ENCODE data around the gene IL1RAPL2. TPM values are rescaled to one million over a fixed set of nuclear protein-coding genes. Genes with fewer than 3 reads are reported as not detected.
"Not testable (repeated sequence)": the region's sequence is repeated elsewhere in the genome, so short reads cannot be mapped to it uniquely, and the experiment has no call there.

The IL1RAPL2 gene
- total RNA-seq, 1 experiment from 2014 or later: 0.63 TPM

DNA sequence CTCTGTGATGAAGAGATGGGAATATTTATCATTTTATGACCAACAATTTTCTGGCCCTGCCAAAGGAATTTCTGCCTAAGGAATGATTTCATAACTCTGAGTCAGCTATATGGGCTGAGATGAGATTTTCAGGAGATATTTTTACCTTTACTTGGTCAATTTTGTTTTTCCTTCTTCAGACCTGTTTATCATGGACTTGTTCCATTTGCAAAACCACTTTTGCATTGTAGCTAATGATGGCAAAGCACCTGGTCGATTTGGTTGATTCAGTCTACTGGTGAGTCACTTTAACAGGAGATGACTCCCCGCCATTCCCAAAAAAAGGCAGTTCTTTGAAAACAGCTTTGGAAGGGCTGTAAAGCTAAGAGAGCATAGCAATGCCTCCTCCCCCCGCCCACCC lies 601.2 kb downstream of the IL1RAPL2 start:
- peak; percentile 27 for DNase-seq (ENCODE audit: low read depth)

DNA sequence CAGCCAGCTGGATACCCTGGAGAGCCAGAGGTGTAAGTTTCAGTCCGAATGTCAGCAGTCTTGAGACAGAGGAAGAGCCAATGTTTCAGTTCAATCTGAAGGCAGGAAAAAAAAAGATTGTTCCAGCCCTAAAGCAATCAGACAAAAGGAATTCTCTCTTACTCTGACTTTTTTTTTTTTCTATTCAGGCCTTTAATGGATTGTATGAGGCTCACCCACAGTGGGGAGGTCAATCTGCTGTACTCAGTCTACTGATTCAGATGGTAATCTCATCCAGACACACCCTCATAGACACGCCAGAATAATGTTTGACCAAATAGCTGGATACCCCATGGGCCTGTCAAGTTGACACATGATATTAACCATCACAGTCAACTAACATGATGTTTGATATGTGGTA lies 602.6 kb downstream of the IL1RAPL2 start:
- DNase-seq (ENCODE audit: low read depth): no peak

DNA sequence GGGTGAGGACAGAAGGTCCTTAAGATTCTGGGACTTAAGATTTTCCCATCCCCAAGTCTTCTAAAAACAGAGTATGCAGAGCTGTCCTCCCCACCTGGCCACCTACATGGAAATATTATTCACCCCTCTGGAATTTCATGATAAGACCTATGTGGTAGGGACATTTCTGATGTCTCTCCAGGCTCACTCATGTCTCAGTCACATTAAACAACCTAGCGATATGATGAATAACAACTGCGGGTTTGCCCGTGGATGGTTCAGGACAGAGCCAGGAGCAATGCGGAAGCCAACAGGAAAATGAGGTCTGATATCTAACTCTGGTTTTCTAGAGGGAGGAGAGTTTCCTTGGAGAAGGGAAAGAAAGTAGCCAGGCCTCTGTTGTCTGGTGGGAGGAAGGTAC lies 607.1 kb downstream of the IL1RAPL2 start:
- no peak for DNase-seq (ENCODE audit: low read depth)

DNA sequence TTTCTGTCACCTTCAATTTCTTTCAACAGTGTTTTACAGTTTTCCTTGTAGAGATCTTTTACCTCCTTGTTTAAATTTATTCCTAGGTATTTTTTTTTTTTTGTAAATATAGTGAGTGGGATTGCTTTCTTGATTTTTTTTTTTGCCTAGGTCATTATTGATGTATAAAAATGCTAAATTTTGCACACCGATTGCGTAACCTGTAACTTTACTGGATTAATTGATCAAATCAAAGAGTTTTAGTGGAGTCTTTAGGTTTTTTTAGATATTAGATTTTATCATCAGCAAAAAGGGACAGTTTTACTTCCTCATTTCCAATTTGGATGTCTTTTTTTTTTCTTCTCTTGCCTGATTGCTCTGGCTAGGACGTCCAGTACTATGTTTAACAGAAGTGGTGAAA lies 613.6 kb downstream of the IL1RAPL2 start:
- no peak for DNase-seq (ENCODE audit: low read depth)

DNA sequence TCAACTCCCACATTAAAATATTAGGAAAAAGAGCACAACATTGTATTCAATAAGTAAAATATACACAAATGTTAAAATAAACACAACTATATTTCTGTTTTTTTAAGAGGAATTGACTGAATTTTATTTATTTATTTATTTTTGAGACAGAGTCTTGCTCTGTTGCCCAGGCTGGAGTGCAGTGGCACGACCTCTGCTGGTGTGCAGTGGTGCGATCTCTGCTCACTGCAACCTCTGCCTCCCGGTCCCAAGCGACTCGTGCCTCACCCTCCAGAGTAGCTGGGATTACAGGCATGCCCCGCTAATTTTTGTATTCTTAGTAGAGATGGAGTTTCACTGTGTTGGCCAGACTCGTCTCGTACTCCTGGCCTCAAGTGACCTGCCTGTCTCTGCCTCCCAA lies 623.1 kb downstream of the IL1RAPL2 start:
- no peak for DNase-seq (ENCODE audit: low read depth)

DNA sequence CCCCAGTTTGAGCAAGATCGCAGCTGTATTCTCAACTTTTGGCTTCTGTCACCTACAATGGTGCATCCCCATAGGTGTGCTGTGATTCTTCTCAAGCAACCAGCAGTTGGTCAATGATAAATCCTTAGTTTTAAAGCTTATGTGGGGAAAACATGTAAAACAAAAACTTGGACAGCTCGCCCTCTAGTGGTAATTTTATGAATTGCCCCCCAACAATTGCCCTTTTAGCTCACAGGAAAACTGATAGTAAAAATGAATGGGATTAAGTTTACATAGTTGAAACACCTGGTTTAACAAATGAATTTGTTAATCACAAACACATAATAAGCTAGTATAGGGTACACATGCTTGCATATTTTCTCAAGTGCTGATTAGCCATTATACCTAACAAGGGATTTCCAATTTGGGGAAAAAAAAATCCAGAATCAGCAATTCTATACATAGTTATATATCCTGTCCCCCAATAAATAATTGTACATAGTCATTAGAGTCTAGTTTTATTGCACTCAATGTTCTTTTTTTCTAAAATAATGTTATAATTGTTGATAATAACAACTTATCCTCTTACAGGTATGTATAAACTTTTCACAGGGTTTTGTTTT lies 624.4 kb downstream of the IL1RAPL2 start:
- peak; percentile 19 for DNase-seq (ENCODE audit: low read depth)

DNA sequence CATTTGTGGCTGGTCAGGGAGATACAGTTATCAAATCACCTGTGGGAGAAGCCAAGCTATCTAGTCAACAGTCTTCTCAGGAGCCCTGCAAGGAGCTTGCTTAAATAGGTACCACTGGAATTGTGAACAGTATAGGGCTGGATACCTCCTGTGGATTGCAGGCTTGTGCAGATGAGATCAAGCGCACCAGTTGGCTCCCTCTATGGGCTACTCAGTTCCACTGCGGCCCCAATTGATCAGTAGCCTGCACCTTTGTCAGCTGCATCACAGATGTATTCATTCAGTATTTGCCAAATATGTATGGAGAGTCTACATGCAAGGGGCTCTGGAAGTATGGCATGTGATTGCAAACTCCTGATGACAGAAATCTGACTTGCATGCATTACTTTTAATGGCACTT lies 625.9 kb downstream of the IL1RAPL2 start:
- no peak for DNase-seq (ENCODE audit: low read depth)

DNA sequence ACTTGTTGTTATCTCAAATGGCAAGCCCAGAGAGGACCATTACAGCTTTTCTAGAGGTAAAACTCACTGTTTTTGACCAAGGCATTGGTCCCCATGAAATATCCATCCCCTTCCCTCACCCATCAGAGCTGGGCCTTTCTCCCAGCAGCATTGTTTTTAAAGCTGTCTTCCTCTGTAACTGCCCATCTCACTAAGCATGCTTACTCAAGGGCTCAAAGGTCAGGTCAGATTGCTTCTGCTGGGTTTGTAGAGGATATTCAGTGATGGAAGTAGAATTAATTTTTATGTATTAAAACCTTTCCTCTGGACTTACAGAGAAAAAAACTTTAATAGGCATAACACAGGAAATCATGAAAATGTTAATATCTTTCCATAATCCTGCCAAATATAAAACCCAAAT lies 643.4 kb downstream of the IL1RAPL2 start:
- no peak for DNase-seq (ENCODE audit: low read depth)

DNA sequence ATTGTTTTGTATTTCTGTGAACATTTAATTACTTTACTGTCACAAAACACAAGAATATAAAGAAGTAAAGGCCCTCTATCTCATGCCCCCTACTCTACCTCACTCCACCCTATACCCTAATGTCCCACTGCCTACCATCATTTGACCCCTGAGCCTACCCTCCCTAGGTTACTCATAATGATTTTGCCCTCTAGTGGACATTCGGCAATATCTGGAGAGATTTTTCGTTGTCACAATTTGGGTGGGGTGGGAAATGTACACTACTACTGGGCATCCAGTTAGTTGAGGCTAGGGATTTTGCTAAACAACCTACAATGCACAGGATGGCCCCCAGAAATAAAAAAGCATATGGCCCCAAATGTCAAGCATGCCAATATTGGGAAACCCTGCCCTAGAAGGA lies 644.3 kb downstream of the IL1RAPL2 start:
- no peak for DNase-seq (ENCODE audit: low read depth)

DNA sequence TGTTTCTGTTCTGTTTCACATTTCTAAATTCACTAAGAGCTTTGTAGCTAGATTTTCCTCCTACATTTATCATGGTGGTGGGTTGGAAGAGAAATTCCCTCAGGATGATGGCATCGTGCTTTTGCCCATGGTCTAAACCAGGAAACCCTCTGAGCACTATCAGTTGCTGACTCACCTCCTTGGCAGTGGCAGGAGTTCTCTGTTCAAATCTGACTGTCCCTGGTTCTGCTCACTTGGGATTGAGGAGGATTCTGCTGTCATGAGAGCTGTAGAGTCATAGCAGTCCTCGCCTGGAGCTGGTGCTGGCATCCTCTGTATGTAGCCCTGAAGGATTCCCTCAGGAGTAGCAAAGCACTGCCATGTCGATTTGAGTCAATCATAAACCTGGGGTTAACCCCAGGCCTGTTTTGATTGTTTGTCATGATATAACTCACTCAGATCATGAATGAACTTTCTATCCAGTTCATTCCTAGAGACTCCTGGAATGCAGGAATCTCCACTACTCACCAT lies 645.1 kb downstream of the IL1RAPL2 start:
- DNase-seq (ENCODE audit: low read depth): no peak

DNA sequence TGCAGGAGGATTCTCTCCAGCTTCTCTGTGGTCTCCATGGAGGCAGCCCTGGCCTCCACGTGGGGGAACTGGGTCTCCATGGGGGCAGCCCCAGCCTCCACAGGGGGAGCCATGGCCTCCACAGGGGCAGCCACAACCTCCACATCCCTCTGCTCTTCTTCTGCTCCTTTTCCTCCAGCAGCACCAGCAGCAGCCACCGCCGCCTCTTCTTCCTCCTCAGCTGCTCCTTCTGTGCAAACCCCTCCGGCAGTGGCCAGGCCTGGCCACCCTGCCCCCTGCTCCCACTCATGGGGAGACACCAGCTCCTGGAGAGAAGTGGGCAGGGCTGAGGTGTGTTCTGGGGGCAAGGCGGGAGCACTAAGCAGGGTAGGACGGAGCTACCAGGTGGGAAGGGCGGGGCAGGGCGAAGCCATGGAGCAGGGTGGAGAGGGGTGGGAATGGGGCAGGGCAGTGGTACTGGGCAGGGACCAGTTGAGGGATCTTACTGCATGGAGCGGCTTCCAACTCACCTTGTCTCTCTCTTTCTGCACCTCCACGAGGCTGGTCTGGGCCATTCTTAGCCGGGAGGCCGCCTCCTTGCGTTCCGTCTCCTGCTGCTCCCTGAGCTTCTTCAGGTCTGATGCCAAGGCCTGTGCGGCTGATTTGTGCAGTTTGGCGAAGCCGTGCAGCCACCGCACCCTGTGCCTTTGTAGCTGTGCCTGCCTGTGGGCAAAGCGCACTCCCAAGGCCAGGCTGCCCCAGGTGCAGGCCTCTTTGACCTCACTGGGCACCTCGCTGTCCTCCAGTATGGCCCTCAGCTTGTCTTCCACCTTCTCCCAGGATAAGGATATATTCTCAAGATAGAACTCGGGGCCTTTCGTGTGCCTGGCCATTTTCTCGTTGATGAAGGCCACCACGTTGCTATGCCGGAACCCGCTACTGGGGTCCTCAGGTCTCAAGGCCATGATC lies 653.7 kb downstream of the IL1RAPL2 start:
- DNase-seq (ENCODE audit: low read depth): no peak

DNA sequence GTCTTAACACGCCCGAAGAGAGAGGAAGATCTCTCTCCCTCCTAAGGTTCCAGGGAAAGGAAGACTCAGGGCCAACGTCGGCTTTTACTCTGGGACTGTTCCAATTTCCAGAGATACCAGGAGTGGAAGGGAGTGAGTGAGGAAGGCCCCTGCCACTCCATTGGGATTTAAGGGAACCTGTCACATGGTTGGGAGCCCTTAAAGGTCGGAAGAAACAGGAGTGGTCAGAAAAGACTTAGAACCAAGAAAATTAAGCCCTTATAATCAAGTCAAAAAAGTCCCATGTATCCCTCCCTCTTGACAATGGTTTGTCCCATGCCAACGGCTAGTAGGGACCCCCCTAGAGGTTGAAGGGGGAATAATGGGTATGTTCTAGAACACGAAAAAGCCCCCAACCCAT lies 654.6 kb downstream of the IL1RAPL2 start, which contains the start of gene TEX13A:
TSS of gene TEX13A (minus strand) at position 59 of the 400 bp plus-strand sequence. CDS start 297 bp downstream, outside the sequence.
- DNase-seq (ENCODE audit: low read depth): no peak

DNA sequence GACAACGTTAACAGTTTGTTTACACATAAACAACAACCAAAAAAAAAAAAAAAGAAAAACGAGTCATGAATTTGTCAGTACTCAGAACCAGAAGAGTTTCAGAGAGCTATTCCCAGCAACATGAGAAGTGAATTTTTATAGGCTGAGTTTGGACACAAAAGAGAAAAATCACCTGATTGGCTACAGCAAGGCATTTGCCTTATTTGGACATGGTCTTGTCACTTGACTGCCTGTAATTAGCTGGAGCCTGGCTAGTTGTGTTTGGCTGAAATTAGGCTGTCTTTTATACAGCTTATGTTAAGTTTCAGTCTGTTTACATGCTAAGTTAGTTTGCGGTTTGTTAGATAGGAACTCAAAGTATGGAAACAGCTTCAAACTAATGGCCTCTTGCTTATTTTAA lies 655.4 kb downstream of the IL1RAPL2 start:
- no peak for DNase-seq (ENCODE audit: low read depth)

DNA sequence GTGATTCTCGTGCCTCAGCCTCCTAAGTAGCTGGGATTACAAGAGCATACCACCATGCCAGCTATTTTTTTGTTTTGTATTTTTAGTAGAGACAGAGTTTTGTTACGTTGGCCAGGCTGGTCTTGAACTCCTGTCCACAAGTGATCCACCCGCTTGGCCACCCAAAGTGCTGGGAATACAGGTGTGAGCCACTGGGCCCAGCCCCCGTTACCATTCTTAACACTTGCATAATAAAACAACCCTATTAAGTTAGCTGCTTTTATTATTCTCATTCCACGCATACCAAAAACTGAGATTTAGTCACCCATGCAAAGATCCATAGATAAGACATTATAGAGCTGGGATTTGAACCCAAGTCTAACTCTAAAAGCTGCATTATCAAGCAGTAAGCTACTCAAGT lies 660.5 kb downstream of the IL1RAPL2 start:
- no peak for DNase-seq (ENCODE audit: low read depth)

DNA sequence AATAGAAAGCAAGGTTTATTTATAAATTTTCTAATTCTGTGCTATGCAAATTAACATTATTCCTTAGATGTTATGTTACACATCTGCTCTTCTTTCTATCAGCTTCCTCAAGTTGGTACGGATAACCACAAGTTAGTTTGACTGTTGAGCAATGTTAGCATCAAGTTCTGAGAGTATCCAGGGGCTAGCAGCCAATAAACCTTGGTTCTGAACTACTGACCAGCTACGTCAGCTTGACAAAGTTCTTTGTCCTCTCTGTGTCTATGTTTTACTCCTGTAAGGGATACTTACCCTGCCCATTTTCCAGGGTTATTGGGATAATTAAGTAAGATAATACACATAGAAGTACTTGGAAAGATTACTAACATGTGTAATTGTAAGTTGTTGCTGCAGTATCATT lies 662.6 kb downstream of the IL1RAPL2 start:
- DNase-seq (ENCODE audit: low read depth): no peak

DNA sequence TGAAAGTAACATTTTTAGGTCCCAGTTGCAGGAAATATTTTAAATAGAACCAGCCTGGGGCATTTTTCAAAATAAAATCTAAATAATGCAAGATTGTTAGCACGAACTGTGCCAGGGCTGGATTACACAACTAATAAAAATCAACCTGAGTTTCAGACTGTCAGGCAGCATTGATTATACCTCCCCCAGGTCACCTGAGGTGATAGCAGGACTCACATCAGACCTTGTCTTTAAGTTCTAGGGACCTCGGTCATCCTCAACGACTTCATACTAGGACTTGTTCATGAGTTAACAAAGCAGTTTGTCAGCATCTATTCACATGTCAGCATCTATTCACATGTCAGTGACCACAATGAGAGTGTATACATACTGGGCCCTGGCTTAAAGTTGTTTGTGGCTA lies 663.1 kb downstream of the IL1RAPL2 start:
- DNase-seq (ENCODE audit: low read depth): no peak

DNA sequence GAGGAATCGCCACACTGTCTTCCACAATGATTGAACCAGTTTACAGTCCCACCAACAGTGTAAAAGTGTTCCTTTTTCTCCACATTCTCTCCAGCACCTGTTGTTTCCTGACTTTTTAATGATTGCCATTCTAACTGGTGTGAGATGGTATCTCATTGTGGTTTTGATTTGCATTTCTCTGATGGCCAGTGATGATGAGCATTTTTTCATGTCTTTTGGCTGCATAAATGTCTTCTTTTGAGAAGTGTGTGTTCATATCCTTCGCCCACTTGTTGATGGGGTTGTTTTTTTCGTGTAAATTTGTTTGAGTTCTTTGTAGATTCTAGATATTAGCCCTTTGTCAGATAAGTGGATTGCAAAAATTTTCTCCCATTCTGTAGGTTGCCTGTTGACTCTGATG lies 671.4 kb downstream of the IL1RAPL2 start:
- DNase-seq (ENCODE audit: low read depth): not testable (repeated sequence)

DNA sequence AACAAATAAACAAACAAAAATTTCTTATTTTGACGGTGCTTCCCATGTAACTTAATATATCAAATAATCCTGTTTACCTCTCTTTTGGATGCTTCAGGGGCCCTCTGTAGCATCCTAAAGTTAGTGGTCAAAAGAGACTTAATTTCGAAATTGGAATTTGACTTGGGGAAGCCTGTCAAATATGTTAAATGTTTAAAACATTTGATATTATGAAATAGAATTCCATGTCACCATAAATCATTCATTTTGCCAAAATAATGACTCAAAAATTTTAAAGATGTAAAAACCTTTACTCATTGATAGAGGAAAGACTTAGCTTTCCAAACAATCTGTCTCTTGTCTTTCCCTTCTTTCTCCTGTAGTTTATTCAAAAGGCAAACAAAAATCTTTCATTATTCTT lies 675.1 kb downstream of the IL1RAPL2 start:
- DNase-seq (ENCODE audit: low read depth): no peak

DNA sequence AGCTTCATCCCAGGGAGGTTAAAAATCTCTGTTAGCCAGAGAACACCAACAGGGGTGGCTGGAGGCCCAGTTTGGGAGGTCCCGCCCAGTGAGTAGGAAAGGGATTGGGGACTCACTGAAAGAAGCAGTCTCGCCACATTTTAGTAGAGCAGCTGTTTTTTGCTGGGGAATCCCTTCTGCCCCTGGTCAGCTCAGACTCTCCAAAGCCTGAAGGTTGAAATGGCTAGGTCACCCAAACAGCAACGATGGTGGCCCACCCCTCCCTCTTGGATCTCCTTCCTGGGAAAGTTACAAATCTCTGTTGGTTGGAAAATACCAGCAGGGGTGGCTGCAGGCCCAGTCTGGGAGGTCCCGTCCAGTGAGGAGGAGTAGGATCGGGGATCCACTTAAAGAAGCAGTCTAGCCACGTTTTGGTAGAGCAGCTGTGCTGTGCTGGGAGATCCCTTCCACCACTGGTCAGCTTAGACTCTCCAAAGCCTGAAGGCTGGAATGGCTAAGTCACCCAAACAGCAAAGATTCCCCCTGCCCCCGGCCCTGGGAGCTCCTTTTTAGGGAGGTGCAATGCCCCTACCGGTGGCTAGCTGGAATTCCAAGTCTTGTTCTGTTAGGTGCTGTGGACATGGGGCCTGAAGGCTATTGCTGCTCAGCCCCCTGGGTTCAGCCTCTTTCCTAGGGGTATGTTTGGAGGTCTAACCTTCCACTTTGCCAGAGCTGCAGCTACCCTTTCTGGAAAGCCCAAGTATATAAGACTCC lies 694.5 kb downstream of the IL1RAPL2 start:
- no peak for DNase-seq (ENCODE audit: low read depth)

DNA sequence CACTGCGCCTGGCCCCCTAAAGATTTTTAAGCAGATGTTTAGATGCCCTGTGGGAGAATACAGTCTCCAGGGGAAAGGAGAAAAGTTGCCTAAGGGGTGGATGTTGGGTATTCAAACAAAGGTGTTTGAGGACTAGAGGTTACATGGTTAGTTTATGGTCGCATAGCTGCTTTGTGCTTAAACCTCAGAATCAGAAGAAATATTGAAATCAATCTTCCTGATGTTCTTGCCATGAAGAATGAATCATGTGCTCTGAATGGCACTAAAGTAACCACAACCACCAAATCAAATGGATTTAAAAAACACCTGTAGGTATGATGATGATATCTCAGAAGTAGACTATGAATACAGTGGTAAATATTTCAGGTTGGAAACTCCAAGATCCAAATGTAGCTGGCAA lies 697.2 kb downstream of the IL1RAPL2 start:
- DNase-seq (ENCODE audit: low read depth): no peak

DNA sequence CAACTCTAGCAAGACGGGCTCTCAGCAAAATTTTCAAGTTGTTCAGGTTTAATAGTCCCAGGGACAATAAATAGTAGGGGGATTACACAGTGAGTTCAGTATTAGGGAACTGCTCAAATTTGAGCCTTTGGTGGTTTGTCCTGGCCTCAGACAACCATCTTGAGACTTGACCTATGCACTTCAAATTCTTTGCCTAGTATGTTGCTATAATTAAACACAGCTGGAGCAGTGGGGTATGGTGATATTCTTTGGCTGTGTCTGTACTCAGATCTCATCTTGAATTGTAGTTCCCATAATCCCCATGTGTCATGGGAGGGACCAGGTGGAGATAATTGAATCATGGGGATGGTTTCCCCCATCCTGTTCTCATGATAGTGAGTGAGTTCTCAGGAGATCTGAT lies 697.8 kb downstream of the IL1RAPL2 start:
- DNase-seq (ENCODE audit: low read depth): no peak

DNA sequence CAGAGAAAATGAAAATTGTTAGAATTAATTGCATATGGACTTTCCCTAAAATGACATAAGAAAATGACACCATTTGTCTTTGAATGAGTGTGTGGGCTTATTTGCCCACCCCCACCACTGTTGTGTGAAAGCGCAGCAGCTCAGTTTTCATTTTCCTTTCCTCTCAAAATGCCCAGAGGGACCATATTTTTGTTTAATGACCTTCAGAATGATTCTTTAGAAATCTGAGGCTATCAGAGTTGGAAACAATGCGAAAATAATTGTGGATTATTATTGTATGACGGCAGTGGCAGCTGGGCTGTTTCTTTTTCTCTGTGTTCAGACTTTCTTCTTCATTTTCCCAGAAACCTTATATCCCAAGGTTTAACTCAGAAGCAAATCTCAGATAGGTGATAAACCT lies 699.1 kb downstream of the IL1RAPL2 start:
- no peak for DNase-seq (ENCODE audit: low read depth)

Measured in LHCN-M2 (cell line).